Hematopoietic multipotent progenitor cell (in vitro differentiated cells): ENCODE data around the gene GSTA2. TPM values are rescaled to one million over a fixed set of nuclear protein-coding genes. Genes with fewer than 3 reads are reported as not detected.
"Not testable (repeated sequence)": the region's sequence is repeated elsewhere in the genome, so short reads cannot be mapped to it uniquely, and the experiment has no call there.

Source experiments
- DNase-seq, 3 donors: peaks; one replicate each; pipeline ENCODE4 v3.0.0-alpha.2; 2011 to 2015; ENCODE audit warnings: low read depth in 2 of 3, low spot score in 2 of 3
- total RNA-seq: library from RNA; depleted of rRNA; stranded (reverse); fragments of >200 nt; gene quantifications from one replicate; pipeline ENCODE4 v1.2.3, GENCODE V29; 2012

Gene GSTA2
- total RNA-seq, 1 donor, result not detected

DNA sequence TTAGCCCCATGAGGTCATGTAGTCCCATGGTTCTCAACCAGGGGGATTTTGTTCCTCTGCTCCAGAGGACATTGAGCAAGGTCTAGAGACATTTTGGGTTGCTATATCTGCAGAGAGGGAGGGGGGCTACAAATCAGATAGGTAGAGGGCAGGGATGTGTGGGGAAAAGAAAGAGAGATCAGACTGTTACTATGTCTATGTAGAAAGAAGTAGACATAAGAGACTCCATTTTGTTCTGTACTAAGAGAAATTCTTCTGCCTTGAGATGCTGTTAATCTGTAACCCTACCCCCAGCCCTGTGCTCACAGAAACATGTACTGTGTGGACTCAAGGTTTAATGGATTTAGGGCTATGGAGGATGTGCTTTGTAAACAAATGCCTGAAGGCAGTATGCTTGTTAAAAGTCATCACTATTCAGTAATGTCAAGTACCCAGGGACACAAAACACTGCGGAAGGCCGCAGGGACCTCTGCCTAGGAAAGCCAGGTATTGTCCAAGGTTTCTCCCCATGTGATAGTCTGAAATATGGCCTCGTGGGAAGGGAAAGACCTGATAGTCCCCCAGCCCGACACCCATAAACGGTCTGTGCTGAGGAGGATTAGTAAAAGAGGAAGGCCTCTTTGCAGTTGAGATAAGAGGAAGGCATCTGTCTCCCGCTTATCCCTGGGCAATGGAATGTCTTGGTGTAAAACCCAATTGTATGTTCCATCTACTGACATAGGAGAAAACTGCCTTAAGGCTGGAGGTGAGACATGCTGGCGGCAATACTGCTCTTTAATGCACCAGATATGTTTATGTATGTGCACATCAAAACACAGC lies 1.4 kb downstream of the GSTA2 start:
- DNase-seq, result not testable (repeated sequence)

GRCh38 chr6:52760105-52760765 lies 3.0 kb downstream of the GSTA2 start:
- DNase-seq, result no peak

- no peak for DNase-seq
These were observed 4.2 kb downstream of the GSTA2 start for GRCh38 chr6:52759085-52759484.

GRCh38 chr6:52757651-52758338 lies 5.5 kb downstream of the GSTA2 start:
- not testable (repeated sequence) for DNase-seq

- no peak for DNase-seq
These were observed 8.8 kb downstream of the GSTA2 start for GRCh38 chr6:52754443-52754842.

DNA sequence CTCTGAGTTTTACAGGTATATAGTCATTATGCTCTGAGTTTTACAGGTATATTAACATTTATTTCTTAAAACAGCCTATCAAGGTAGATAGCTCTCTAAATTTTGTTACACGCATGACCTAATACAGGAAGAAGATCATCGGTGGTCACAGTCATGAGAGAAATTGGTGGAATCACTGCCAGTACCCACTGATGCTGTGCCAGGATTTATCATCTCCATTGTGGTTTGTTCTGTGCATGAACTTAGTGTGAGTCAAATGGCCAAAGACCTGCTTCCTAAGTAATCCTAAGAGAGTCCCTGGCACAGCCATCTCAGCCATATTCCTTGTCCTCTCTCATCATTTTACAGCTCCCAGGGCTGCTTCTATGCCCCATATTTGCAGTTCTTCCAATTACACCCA lies 10.1 kb downstream of the GSTA2 start:
- DNase-seq, result not testable (repeated sequence)

- no peak for DNase-seq
These were observed 11.0 kb downstream of the GSTA2 start for GRCh38 chr6:52752310-52752709.

DNA sequence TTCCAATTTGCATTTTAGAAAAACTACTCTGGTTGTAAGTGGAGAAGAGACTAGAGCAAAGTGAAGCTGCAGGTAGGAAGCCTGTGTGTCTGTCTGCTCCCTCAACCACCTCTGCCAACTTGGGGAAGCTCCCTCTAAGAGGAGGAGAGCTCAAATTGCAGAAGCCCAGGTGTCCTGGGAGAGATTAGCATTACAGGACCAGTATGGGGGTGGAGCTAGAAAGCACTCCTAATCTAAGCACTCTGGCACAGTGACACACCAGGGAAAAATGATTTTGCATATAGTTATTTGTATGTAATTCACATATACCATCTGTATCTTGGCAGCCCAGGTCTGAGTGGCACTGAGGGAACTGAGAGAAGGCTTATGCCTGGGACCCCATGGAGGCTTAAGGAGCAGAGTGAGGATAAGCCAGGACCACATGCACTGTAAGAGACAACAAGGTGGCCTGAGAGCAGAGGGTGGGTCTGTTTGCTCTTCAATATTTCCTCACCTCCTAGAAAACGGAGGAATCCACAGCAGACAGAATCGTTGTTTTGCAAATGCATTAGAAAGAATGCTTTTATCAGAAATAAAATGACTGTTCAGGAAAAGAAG lies 13.6 kb downstream of the GSTA2 start:
- DNase-seq, result no peak

GRCh38 chr6:52747301-52747700 lies 16.0 kb downstream of the GSTA2 start:
- not testable (repeated sequence) for DNase-seq

DNA sequence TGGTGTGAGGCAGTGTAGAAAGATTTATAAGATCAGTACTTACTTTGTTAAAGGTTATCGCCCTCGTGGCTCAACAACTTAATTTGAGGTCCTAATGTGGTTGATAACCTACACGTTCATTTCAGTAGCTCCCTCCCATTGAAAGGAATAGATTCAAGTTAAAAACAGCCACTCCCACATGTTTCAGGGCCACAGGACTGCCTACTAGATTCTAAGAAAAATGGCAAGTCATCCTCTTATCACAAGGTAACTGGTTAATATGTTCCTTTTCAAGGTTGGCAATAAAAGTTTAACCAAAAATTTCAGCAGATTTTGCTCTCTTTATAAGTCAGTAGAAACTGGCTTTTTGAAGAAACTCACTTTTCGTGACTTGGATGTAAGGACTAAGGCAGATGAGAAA lies 17.1 kb downstream of the GSTA2 start:
- no peak for DNase-seq

DNA sequence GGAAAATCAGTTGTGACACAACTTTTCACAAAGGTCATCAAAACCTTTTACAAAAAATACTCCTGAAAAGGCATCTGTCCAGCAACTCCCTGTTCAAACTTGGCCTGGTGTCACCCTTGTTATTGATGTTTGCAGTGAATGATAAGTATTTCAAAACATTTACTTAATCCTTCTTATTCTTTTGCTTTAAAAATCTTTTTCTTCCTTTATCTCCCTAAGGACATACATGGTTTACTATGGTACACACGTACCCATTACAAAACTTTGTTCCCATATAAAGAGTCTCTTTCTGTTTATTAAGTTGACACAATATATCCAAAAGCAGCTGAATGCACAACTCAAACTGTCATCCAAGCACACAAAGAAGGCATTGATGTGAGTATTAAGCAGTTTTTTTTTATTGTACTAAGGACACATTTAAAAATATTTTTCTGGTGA lies 17.5 kb downstream of the GSTA2 start:
- DNase-seq, result no peak

- DNase-seq, result no peak
These were observed 21.4 kb downstream of the GSTA2 start for GRCh38 chr6:52741872-52742271.

DNA sequence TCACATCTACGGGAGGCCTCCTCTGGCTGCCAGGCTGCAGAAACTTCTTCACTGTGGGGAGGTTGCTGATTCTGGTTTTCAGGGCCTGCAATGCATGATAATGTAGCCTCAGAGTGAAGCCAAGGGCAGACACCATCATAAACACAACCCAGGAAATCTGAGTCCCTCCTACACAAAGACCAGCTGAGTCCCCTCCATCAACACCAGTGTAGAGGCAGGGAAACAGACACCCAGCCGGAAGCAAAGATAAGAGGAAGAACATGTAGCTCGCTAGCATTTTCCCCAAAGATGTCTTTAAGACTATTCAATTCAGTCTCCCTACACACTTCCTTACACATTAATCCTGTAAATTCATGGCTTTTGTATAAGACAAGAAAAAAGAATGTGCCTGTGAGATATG lies 23.6 kb downstream of the GSTA2 start:
- no peak for DNase-seq

DNA sequence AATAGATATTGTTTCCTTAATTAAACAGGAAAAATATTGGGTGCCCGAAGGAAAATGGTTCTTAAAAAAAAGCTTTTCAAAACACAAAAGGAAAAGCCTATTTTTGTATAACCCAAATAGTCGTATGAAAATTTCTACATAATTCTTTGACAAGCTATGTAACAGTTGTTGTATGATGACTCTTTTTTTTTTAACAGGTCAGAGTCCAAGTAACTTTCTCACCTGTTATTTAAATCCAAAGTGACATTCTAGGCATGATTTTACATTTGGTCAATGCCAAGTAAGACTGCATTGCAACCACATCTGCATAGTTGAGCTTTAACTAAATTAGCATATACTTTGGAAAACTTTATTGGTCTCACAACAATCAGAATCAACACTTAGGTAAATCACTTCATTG lies 24.1 kb downstream of the GSTA2 start:
- DNase-seq, result no peak

GRCh38 chr6:52736145-52736544 lies 27.1 kb downstream of the GSTA2 start:
- no peak for DNase-seq

GRCh38 chr6:52735071-52735470 lies 28.2 kb downstream of the GSTA2 start:
- no peak for DNase-seq

DNA sequence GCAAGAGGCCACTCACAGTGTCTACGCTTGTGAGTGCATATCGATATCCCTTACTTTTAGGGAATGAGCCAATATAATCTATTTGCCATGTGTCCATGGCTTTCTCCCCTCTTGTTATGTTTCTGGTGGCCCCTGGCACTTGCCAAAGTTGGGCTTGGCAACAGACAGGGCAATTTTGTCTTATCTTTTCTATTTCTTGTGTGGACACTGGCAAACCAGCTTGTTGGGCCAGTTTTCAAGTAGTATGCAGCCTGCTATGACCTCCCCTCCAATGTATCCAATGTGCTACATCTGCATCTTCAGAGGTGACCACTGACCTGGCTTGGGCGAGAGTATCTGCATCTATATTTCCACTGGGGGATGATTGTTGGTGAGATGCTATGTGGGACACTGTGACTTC lies 29.2 kb downstream of the GSTA2 start:
- DNase-seq, result no peak

GRCh38 chr6:52733172-52733571 lies 30.1 kb downstream of the GSTA2 start:
- DNase-seq, result no peak

DNA sequence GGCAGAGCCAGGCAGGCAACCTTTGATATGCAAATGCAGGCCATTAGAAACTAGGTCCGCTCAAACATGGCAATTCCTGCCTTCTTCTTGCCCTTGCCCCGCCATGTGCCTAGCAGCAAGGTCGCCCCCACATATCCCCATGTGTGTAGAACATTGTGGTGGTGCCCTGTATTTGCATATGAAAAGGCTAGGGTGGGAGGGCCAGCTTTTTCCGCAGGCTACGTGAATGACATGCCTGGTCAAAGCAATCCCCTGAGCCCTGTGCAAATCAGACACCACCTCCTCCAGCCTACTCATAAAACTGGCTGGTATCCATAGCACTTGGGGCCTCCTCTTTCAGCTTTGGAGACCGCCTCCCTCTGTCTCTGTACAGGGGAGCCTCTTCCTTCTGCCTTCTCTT lies 31.6 kb downstream of the GSTA2 start:
- no peak for DNase-seq

- DNase-seq, result no peak
These were observed 33.7 kb downstream of the GSTA2 start for GRCh38 chr6:52729576-52729975.

DNA sequence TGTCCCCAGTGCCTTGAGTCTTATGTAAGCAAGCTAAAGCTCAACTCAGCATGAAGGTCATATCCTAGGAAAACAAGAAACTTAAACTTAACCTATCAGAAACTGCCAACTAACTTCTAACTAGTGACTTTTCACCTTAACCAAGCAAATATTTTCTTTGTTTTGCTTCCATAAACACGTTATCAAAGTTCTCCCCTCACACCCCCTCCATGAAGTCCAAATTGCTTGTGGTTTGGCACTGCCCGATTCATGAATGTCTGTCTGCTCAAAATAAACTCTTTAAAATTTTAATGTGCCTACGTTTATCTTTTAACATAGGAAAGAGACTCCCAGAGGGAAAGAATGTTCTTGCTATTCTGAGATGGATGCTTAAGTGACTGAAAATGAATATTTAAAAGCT lies 34.9 kb downstream of the GSTA2 start:
- DNase-seq, result no peak
